HG03565 (cell line): ENCODE measurements around the gene AMIGO3.

ENCODE experiments used
- ATAC-seq: cut with Tn5 transposase; IDR thresholded peaks from one replicate; pipeline ENCODE4 v1.9.1; 2021; ENCODE audit warnings: mild to moderate bottlenecking, moderate library complexity; ENCODE audit not compliant: unreplicated experiment

The AMIGO3 gene

GRCh38 chr3:49725906-49726681 is 6.6 kb upstream of the AMIGO3 start:
- no peak for ATAC-seq

- no peak for ATAC-seq
Observed at GRCh38 chr3:49724586-49724985, 5.1 kb upstream of the AMIGO3 start.

DNA sequence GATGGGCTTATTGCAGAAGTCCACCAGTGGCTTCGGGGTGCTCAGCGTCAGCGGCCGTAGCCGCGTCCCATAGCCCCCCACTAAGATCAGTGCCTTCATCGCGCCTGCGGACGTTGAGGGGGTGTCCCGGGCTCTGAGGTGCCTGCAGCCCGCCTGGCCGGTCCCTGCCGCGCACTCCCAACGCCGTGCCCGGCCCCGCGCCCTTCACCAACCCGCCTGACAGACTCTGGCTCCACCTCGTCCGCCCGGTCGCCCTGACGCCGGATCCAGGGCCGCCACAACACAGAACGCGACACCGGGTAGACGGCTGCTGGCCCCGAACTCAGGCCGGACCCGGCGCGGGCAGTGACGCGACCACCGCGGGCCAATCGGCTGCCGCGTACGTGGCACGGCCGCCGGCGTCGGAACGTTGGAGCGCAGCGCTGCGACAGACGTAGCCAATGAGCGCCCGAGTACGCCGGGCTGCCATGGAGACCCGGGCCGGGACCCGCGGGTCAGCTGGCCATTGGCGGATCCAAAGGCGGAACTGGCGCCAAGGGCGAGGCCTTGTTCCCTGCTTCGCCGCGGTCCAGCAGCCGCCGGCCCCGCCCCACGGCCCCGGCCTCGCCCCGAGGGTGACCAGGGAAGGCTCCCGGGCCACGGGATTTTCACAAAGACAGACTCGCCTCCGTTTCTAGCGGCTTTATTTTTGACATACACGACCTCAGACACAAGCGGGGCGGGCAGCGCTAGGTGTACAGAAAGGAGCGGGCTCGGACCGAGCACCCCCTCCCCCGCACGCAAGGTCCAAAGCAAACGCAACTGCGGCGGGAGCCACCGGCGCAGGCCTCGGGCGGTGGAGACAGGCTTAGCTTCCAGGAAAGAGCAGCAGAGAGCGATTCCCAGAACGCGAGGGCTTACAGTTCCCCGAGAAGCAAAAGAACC is 4.4 kb upstream of the AMIGO3 start, which contains the start of gene GMPPB:
TSS of gene GMPPB (minus strand) at position 324 of the 924 bp plus-strand sequence. CDS start at position 99, 225 bp downstream.
- peak; percentile 80 for ATAC-seq

DNA sequence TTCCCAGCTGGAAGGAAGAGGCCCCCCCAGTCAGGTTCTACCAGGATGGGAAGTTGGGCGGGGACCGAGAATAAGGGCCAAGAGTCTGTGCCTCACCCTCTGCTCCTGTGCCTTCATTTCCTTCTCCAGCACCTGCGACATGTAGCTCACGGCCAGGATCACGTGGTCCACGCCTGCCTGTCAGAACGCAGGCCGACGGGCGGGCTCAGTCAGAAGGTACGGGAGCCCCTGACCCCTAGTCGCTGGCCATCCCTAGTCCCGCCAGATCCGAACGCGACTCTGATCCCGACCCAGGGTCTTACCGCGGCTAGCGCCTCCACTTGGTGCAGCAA is 3.8 kb upstream of the AMIGO3 start:
- no peak for ATAC-seq

GRCh38 chr3:49722896-49723295 is 3.4 kb upstream of the AMIGO3 start:
- ATAC-seq: no peak

- no peak for ATAC-seq
Observed at GRCh38 chr3:49721896-49722781, 2.7 kb upstream of the AMIGO3 start.

DNA sequence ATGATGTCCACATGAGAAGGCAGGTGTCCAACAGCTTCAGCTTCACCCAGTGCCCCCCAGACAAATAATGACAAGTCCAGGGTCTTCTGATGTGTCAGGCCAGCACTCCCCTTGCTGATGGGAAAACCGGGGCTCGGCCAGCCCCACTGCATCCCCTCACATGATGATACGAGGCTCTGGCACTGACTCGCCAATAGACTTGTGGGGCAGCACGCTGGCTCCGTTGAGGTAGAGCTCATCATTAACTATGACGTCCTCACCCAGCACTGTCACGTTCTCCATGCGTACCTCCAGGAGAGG is 2.1 kb upstream of the AMIGO3 start:
- no peak for ATAC-seq

- ATAC-seq: no peak
Observed at GRCh38 chr3:49720855-49721595, 1.5 kb upstream of the AMIGO3 start.

DNA sequence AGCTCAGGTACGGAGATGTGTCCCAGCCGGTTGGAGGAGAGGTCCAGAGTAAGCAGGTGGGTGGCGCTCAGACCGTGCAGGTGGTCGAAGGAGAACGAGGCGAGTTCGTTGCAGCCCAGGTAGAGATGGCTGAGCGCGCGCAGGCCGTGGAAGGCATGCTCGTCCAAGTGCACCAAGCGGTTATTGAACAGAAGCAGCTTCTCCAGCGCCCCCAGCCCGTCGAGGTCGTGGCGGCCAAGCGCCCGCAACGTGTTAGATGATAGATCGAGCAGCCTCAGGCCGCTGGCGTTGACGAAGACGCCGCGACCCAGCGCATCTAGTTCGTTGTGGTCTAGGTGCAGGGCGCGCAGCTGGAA is 648 bp downstream of the AMIGO3 start:
- no peak for ATAC-seq

DNA sequence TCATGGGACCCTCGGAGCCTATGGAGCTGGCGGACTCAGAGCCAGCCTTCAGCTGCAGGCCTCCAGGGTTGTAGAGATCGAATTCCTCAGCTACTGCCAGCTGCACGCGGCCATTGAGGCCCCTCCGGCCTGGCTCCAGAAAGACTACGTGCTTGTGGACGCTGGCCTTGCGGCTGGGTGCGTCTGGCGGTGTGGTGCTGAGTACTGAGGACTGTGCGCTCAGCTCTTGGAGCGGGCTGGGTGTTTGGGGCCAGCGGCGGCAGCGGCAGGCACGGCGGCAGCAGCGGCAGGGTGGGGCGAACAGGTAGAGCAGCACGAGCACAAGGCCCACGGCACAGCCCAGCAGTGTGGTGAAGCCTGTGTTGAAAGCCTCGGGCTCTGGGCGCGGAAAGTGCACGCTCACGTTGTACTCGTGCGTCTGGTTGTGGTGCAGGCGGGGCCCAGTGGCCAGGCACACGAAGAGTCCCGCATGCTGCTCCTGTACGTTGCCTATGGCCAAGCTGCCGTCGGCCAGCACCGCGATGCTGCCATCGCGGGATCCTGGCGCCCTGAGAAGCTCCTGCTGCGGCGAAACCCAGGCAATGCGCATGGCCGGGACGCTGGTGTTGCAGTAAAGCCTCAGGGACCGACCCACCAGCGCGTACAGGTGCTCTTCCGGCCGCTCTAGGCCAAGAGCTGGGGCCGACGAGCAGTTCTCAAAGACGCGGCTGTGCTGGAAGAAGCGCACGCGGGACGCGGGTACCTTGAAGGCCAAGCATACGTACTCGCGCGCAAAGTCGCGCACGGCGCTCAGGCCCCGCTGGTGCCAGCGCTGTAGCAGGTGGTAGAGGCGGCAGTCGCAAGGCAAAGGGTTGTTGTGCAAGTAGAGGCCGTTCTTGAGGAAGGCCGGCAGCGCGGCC is 1.3 kb downstream of the AMIGO3 start:
- ATAC-seq: no peak

DNA sequence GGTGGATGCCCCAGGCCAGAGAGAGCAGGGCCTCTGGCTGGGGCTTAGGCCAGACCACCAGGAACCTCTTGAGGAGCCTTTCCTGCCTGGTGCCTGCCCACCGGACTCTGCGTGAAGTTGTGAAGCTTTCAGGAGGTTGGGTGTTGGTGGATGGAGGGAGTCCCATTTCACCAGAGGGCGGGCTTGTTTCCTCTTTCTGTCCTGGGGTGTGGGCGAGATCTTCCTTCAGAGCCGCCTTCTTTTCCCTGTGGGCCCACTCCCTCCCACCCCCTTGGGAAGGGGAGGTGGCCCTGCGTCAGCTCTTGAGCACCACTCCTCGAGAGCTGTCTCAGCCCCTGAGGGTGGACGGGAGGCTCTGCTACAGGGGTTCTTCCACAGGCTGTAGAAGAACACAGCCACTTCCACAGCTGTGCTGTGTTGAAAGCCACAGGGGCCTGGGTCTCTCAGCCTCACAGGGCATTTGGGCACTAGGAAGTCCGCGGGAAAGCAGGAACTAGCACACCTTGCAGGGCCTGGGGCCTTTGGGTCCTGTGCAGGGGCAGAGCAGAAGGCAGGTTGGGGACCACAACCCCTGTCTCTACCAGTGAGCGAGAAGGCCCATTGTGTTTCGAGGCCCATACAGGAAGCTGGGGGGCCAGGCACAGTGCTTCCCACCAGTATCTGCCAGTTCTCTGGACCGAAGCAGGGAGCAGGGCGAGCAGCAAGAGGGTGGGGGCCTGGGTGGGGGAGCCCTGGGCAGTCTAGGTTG is 2.1 kb downstream of the AMIGO3 start:
- ATAC-seq: no peak

- ATAC-seq: no peak
Observed at GRCh38 chr3:49716691-49717210, 2.7 kb downstream of the AMIGO3 start.

GRCh38 chr3:49716169-49716568 is 3.3 kb downstream of the AMIGO3 start:
- ATAC-seq: no peak

GRCh38 chr3:49715611-49716121 is 3.8 kb downstream of the AMIGO3 start:
- ATAC-seq: no peak

GRCh38 chr3:49714728-49715550 is 4.5 kb downstream of the AMIGO3 start:
- ATAC-seq: no peak

DNA sequence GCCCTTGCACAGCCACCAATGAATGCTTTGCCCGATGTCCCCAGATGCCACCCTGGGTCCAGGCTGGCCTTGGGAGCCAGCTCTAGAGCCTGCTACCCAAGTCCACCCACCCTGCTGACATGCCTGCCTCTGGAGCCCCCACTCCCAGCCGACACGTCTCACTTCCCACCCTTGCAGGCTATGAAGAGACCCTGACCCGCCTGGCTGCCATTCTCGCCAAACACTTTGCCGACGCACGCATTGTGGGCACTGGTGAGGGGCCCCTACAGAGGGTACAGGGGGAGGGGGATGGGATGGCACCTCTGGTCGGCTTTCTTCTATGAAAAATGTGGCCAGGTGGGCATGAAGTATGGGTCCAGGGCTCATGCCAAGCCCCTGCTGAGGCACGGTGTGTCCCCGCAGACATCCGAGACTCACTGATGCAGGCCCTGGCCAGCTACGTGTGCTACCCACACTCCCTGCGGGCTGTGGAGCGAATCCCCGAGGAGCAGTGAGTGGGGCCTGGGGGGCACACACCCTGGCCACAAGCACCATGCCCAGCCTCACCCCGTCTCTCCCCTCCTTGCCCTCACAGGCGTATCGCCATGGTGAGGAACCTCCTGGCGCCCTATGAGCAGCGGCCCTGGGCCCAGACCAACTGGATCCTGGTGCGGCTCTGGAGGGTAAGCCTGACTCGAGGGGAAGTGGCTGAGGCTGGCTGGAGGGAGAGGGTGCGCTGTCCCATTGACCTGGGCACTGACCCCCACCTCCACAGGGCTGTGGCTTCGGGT is 6.0 kb downstream of the AMIGO3 start:
- ATAC-seq: no peak
